C1 segment of cervical spinal cord (tissue), 14 donors: ENCODE measurements around the gene POU2AF3.
"Not testable (repeated sequence)": the region's sequence is repeated elsewhere in the genome, so short reads cannot be mapped to it uniquely, and the experiment has no call there.

Experiments
- DNase-seq, 14 donors: peaks; one replicate each; lab custom pipeline; 2025; lab: John Stamatoyannopoulos, UW

The POU2AF3 gene

DNA sequence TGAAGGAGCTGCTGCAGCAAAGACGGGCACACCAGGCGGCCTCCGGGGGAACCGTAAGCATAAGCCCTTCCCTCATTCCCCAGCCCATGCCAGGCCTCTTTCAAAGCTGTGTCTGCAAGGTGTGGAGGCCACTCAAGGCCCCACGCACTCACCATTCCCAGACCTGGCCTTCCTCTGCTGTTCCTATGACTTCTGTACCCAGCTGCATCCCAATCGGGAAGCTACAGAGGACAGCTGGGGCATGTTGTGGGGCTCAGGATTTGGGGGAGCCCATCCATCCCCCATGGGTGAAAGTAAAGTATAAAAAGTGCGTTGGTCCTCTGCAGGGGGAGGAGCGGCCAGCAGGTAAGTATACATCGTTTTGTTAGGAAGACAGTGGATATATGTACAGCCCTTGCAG lies 2.2 kb downstream of the POU2AF3 start:
- no peak for DNase-seq

- no peak for DNase-seq
These were observed 2.9 kb downstream of the POU2AF3 start for GRCh38 chr11:111301004-111301841.

DNA sequence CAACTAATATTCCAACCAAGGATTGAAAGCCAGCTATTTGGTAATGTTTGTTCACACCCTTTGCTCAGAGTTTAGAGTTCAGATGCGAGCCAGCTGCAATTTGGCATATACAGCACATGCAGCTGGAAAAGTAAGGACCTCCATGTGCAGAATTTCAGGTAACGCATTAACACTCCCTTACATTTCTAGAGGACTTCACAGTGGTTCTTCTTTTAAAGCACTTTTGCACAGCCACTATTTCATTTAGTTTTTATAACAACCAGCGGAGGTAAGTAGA lies 3.4 kb downstream of the POU2AF3 start:
- DNase-seq = no peak

DNA sequence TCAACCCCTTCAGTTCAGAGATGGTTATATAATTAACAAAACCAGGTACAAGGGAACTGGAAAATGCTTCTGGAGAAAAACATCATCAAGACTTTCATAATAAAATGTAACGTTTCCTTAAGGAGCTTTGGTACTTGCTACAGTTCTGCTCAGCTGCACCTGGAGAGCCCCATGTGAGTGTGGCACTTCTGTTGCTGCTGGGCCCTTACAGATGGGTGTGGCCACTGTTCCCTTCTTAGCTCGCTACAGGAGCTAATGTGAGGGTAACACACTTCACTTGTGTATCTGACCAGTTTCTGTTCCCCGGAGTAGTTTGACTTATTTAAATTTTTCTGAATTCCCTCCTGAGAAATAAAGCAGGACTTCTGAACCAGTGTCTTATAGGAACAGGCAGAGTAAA lies 4.0 kb downstream of the POU2AF3 start:
- no peak for DNase-seq

DNA sequence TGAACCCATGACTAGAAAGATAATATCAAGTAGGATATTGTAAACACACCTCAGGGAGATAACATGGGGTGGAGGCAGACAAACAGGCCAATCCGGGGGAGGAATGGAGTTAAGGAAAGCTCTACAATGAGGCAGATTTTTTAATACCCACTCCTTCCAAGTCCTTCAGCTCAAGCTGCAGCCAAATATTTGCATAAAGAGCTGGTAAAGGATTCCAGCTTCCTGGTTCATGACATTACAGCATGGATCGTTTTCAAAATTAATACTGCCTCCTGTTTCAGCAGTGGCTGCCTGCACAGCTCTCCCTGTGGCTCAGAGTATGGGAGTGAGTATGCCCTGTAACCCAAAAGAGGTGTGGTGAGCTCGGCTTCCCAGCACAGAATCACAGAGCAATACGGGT lies 5.1 kb downstream of the POU2AF3 start:
- DNase-seq = no peak

DNA sequence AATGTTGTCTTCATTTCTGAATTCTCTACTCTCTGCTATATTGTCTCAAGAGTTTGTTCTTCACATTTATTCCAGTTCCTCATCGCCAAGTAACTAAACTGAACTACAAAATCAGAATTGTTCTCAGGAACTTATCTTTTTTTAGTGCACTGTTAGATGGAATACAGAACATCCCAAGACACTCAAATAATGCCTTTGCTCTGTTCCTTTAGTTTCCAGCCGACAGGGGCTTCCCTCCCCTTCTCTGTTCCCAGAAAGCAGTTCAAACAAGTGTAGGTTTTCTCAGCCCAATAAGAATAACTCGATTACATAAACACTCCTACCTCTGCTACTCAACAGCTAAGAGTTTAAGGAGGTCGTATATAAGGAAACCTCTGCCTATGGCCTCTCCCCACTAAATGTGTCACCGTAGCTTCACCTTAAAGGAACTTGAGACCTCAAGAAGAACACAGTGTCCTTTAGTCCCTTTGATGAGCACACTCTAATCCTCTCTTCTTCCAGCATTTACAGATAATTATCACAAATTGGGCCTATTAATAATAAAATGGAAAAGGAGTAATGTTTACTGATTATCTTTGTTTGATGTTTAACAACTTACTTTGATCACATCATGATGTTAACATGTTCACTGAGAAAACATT lies 6.9 kb downstream of the POU2AF3 start:
- DNase-seq = no peak

GRCh38 chr11:111305876-111306275 lies 7.5 kb downstream of the POU2AF3 start:
- no peak for DNase-seq

DNA sequence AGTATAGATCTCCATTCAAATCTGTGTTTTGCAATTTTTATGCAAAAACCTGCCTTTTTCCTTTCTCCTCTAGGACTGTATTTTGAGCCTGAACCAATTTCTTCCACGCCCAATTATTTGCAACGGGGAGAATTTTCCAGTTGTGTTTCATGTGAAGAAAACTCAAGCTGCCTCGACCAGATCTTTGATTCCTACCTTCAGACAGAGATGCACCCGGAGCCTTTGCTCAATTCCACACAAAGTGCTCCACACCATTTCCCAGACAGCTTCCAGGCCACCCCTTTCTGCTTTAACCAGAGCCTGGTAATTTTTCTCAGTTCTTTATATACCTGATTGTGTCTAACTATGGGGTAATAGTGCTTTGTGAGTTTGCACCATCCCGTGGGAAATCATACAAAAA lies 8.0 kb downstream of the POU2AF3 start:
- DNase-seq = no peak

DNA sequence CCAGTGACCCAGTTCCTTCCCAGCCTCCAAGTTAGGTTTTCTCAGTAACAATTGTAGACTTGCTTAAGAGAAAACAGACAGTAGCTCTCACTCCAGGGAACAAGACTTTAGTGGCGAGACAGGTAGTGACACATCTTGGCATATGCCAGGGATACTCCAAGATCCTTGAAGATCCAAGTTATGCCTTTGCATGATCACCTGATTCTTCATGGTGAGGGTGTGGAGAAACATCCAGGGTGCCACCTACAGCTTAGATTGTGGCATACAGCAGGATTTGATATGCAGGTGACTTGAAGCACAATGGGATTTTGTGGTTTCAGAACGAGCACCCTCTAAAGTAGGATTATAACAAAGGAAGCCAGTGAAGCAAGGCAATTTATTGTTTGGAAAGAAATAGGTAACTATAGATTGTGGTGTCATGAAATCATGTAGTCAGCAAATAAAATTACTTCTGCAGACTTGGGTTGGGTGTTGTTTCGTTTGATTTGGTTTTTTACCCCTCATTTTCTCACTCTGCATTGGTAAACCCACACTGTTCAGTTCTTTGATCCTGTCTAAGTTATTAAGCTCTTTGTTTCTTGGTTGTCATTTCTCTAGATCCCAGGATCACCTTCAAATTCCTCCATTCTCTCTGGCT lies 9.2 kb downstream of the POU2AF3 start:
- no peak for DNase-seq

DNA sequence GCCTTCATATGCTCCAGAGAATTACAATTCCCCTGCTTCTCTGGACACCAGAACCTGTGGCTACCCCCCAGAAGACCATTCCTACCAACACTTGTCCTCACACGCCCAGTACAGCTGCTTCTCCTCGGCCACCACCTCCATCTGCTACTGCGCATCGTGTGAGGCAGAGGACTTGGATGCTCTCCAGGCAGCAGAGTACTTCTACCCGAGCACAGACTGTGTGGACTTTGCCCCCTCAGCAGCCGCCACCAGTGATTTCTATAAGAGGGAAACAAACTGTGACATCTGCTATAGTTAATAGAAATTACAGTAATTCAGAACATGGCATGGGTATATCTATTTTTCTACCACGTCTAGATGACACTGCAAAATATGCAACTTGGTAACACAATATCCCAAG lies 9.8 kb downstream of the POU2AF3 start:
- no peak for DNase-seq

DNA sequence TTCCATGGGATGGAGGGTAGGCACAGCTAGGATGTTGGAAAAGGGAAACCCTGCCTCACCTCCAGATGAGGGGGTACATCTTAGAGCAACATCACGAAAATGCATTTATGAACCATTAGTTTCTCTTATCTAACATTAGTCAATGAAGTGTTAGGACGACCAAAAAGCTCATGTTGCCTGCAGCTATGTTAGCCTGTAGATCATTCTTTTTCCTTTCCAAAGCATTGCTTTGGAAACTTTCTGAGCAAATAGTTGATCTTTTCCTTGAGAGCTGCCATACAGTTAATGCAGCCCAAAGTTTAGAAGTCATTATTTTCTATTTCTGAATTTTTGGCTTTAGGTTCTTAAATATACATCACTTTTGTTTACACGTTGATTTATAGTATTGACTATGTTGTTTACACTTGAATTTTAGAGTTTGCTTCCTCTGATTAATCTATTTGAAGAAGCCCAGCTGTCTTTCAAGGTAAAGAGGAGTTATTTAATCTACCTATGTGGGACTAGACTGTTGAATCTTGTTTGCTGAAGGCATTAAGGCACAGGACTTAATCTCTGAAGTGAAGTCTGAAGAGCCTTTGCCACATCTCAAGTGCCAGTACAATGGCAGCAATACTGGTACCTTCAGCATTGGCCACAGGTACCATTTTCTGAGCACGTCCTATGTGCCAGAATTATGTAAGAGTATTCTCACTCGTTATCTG lies 11.0 kb downstream of the POU2AF3 start:
- no peak for DNase-seq

DNA sequence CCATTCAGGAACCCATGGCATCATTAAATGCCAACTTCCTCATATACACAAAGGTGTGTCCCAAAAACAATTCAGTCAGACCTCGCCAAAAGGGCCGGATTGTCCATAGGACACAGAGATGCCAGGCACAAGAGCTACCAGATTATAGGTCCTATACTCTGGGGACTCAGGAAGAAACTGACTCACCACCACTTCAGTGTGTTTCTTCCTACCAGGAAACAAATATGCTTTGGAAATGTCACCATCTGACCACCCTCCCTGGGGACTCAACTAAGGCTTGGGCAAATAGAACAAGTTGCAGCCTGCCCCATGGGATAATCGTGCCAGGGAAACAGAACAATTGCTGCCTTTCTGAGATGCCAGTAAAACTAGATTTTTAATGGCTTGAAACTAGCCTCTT lies 11.7 kb downstream of the POU2AF3 start:
- no peak for DNase-seq

DNA sequence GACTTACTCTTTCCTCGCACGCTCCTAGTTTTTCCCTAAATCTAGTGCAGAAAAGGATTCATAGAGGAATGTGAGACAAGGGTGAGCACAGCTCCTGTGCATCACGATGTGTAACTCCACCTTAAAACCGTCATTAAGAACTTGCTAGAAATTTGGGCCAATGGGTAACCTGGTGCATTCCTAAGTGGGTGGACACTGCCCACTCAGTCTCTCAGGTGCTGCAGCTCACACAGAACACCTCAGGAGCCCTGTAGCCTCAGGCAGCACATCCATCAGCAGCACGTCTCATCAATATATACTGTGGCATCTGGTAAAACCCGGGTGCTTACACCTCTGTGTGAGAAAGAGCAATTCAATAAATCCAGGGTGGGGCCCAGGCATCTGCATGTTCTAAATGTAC lies 12.4 kb downstream of the POU2AF3 start:
- DNase-seq = no peak

- no peak for DNase-seq
These were observed 13.7 kb downstream of the POU2AF3 start for GRCh38 chr11:111312076-111312475.

GRCh38 chr11:111319296-111319695 lies 20.9 kb downstream of the POU2AF3 start:
- no peak for DNase-seq

GRCh38 chr11:111320199-111320598 lies 21.9 kb downstream of the POU2AF3 start:
- DNase-seq = not testable (repeated sequence)

GRCh38 chr11:111320728-111321568 lies 22.6 kb downstream of the POU2AF3 start:
- DNase-seq = no peak

DNA sequence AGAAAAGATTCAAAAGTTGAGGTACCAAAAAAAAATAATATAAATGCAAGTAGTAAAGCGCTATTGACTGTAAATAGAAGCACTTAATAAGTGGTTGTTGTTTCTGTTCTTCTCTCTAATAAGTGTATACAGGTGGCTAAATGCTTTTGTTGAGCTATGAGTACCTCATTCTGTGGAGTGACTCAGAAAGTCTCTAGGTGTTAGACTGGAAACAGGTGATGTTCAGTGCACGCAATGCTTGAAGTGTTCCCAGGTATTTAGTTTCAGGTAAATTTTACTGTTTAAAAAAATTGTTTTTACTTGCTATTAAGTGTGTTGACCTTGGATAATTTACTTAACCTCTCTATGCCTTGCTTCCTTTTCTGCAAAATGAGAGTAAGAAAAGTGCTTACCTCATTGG lies 24.2 kb downstream of the POU2AF3 start:
- DNase-seq = no peak

DNA sequence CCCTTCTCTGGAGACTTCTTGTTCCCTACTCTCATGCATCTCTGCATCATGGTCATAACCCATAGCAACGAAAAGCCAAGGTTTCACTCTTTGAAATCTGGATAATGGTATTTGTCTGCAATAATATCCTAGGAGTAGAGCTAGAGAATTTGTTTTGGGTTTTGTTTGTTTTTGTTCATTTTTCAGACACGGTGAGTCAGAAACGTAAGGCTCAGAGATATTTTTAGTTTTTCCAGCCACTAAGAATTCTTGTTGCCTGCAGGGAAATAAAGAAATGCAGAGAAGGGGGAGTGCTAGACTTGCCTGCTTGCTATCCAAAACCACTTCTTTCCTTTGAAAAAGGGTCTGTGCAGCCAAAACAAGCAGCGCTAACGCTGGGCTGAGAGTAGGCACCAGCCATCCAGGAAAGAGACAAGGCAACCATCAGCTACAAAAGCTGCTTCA lies 26.0 kb downstream of the POU2AF3 start:
- DNase-seq = peak in 1 of 14 donors; percentile 25

- DNase-seq = no peak
These were observed 26.9 kb downstream of the POU2AF3 start for GRCh38 chr11:111325259-111325658.

DNA sequence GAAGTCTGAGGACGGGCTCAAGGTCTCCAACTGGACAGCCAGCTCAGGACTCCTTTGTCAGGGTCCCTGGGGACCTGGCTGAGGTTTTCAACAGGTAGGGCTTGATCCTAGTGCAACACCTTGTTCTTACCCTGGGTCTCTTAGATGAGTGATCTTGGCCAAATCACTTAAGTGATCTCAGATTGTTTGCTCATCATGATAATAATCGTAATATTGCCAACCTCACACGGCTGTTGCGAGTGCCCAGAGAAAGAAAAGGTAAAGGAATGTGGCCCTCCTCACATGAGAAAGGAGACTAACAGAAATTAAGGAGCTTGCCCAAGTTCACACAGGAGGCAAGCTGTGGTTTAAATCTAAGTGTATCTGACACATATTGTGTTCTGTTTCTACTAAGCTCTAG lies 28.5 kb downstream of the POU2AF3 start:
- DNase-seq = no peak
